DMS53 treated with DMSO at 0.1 percent for 48 hours (cell line): Measurements from ENCODE around the gene MBOAT1.
"Not testable (repeated sequence)": the region's sequence is repeated elsewhere in the genome, so short reads cannot be mapped to it uniquely, and the experiment has no call there.

ENCODE experiments used
- DNase-seq: peaks from one replicate; lab custom pipeline; 2025; ENCODE audit not compliant: unreplicated experiment; lab: John Stamatoyannopoulos, UW

The MBOAT1 gene

GRCh38 chr6:20203561-20204511 is 8.4 kb downstream of the MBOAT1 start:
- peak; percentile 81 for DNase-seq

GRCh38 chr6:20202699-20203302 is 9.5 kb downstream of the MBOAT1 start:
- DNase-seq = peak; percentile 13

- no peak for DNase-seq
Measured at GRCh38 chr6:20202324-20202658, 10.0 kb downstream of the MBOAT1 start.

- DNase-seq = peak; percentile 83
Measured at GRCh38 chr6:20200761-20201630, 11.3 kb downstream of the MBOAT1 start.

GRCh38 chr6:20198775-20199174 is 13.5 kb downstream of the MBOAT1 start:
- no peak for DNase-seq

- no peak for DNase-seq
Measured at GRCh38 chr6:20198156-20198774, 14.0 kb downstream of the MBOAT1 start.

- DNase-seq = no peak
Measured at GRCh38 chr6:20197251-20197650, 15.0 kb downstream of the MBOAT1 start.

- no peak for DNase-seq
Measured at GRCh38 chr6:20192625-20193024, 19.6 kb downstream of the MBOAT1 start.

- no peak for DNase-seq
Measured at GRCh38 chr6:20191992-20192391, 20.3 kb downstream of the MBOAT1 start.

- DNase-seq = no peak
Measured at GRCh38 chr6:20188630-20189075, 23.6 kb downstream of the MBOAT1 start.

- no peak for DNase-seq
Measured at GRCh38 chr6:20186981-20187380, 25.3 kb downstream of the MBOAT1 start.

- no peak for DNase-seq
Measured at GRCh38 chr6:20183706-20184105, 28.6 kb downstream of the MBOAT1 start.

GRCh38 chr6:20182926-20183521 is 29.2 kb downstream of the MBOAT1 start:
- peak; percentile 97 for DNase-seq

GRCh38 chr6:20182069-20182468 is 30.2 kb downstream of the MBOAT1 start:
- no peak for DNase-seq

GRCh38 chr6:20180935-20181334 is 31.3 kb downstream of the MBOAT1 start:
- DNase-seq = no peak

- not testable (repeated sequence) for DNase-seq
Measured at GRCh38 chr6:20179287-20180045, 32.8 kb downstream of the MBOAT1 start.

- no peak for DNase-seq
Measured at GRCh38 chr6:20178327-20178726, 33.9 kb downstream of the MBOAT1 start.

- DNase-seq = no peak
Measured at GRCh38 chr6:20175810-20176410, 36.4 kb downstream of the MBOAT1 start.
